ENCODE results near the gene KRTAP10-10.
"Not testable (repeated sequence)": the region's sequence is repeated elsewhere in the genome, so short reads cannot be mapped to it uniquely, and the experiment has no call there.

The KRTAP10-10 gene

GRCh38 chr21:44646366-44647221 is 9.4 kb downstream of the KRTAP10-10 start, which contains the start of gene KRTAP10-11:
Gene KRTAP10-11 (plus strand): TSS chr21:44646414. CDS start chr21:44646459, 45 bp downstream.
- not testable (repeated sequence) for H3K4me3 ChIP-seq, H3K27ac ChIP-seq

- Histone ChIP-seq H3K4me3 (no peak overlapping the region), H3K27ac (no peak overlapping the region)
These were observed 10.0 kb downstream of the KRTAP10-10 start for GRCh38 chr21:44647222-44647552.

GRCh38 chr21:44648557-44649311 is 11.6 kb downstream of the KRTAP10-10 start:
- no peak overlapping the region for H3K27ac ChIP-seq

GRCh38 chr21:44649521-44650100 is 12.5 kb downstream of the KRTAP10-10 start:
- Histone ChIP-seq H3K4me3 (no peak overlapping the region), H3K27ac (no peak overlapping the region)

More at GRCh38 chr21:44648557-44649311, 11.6 kb downstream of the KRTAP10-10 start:
- no peak overlapping the region for H3K4me3 ChIP-seq

GRCh38 chr21:44650265-44650972 is 13.3 kb downstream of the KRTAP10-10 start:
- H3K4me3 ChIP-seq, result no peak overlapping the region
- no peak overlapping the region for H3K27ac ChIP-seq

GRCh38 chr21:44650973-44651675 is 14.0 kb downstream of the KRTAP10-10 start:
- H3K27ac ChIP-seq, result no peak overlapping the region
- no peak overlapping the region for H3K4me3 ChIP-seq

- Histone ChIP-seq H3K27ac (no peak overlapping the region), H3K4me3 (no peak overlapping the region)
These were observed 16.0 kb downstream of the KRTAP10-10 start for GRCh38 chr21:44653123-44653522.

GRCh38 chr21:44653656-44654575 is 16.8 kb downstream of the KRTAP10-10 start:
- H3K4me3 ChIP-seq, result no peak overlapping the region
- peak overlapping the region in 2 of 21 experiments; percentile 39 to 58 for H3K27ac ChIP-seq

GRCh38 chr21:44654576-44655175 is 17.5 kb downstream of the KRTAP10-10 start, which contains the start of gene KRTAP12-4:
Gene KRTAP12-4 (minus strand): TSS chr21:44654659. CDS start chr21:44654614, 45 bp downstream.
- Histone ChIP-seq H3K27ac (peak within 1 kb of the TSS in 2 of 21 experiments; percentile 39 to 58), H3K4me3 (no peak within 1 kb of the TSS)

- H3K4me3 ChIP-seq, result no peak overlapping the region
- H3K27ac ChIP-seq, result peak overlapping the region in 6 of 21 experiments; percentile 18 to 75 (median 55)
These were observed 19.7 kb downstream of the KRTAP10-10 start for GRCh38 chr21:44656868-44657267.

- H3K4me3 ChIP-seq, result no peak within 1 kb of the TSS
- H3K27ac ChIP-seq, result peak within 1 kb of the TSS in 8 of 21 experiments; percentile 16 to 75 (median 62)
These were observed 20.7 kb downstream of the KRTAP10-10 start, which contains the start of gene KRTAP12-3 for GRCh38 chr21:44657635-44658540. Gene KRTAP12-3 (plus strand): TSS chr21:44657932. CDS start chr21:44657980, 48 bp downstream.

- Histone ChIP-seq H3K27ac (peak overlapping the region in 6 of 21 experiments; percentile 3 to 75 (median 48)), H3K4me3 (no peak overlapping the region)
These were observed 21.4 kb downstream of the KRTAP10-10 start for GRCh38 chr21:44658541-44658910.

GRCh38 chr21:44658913-44659595 is 21.9 kb downstream of the KRTAP10-10 start:
- peak overlapping the region in 6 of 21 experiments; percentile 3 to 75 (median 48) for H3K27ac ChIP-seq

GRCh38 chr21:44661567-44661966 is 24.4 kb downstream of the KRTAP10-10 start:
- H3K27ac ChIP-seq, H3K4me3 ChIP-seq: not testable (repeated sequence)

More at GRCh38 chr21:44658913-44659595, 21.9 kb downstream of the KRTAP10-10 start:
- no peak overlapping the region for H3K4me3 ChIP-seq

GRCh38 chr21:44664691-44665090 is 27.5 kb downstream of the KRTAP10-10 start:
- no peak overlapping the region for H3K4me3 ChIP-seq
- no peak overlapping the region for H3K27ac ChIP-seq

Data from skin epidermis (tissue), 12 donors.